Endothelial cell of umbilical vein (primary cell): ENCODE data around the gene RARRES1. TPM values are rescaled to one million over a fixed set of nuclear protein-coding genes. Genes with fewer than 3 reads are reported as not detected.
A peak's percentile ranks its signal among the peaks of the same experiment; 100 is the strongest.

ENCODE experiments used
- BruUV-seq: library from RNA; stranded (reverse); fragments of 400-500 nt; replicated peaks from 2 replicates; lab custom pipeline; 2021; lab: Mats Ljungman, UMichigan
- CTCF ChIA-PET: fragments of 300-600, 350-600 bp; sonication (Branson Sonifier 250); formaldehyde crosslinking; loops from one replicate; lab custom pipeline; 2021; ENCODE audit warnings: antibody characterized with exemption, inconsistent platforms; lab: Charles Lee
- POLR2A ChIA-PET: fragments of 300-600, 350-600 bp; sonication (Branson Sonifier 250); formaldehyde crosslinking; loops from one replicate; lab custom pipeline; 2021; ENCODE audit warnings: antibody characterized with exemption, inconsistent platforms; lab: Charles Lee
- DNase-seq: peaks from one replicate; pipeline ENCODE4 v3.0.0-alpha.2; 2011; ENCODE audit warnings: low read depth, low spot score
- FAIRE-seq: peaks from 2 replicates; lab custom pipeline; 2011; peaks lifted over from hg19 to GRCh38; lab: Jason Lieb, UNC
- H2AFZ ChIP-seq: 2 replicates; pipeline ENCODE4 v1.6.0; 2012; ENCODE audit warnings: low read depth, low read length, control low read depth, inconsistent platforms
- H3K27ac ChIP-seq: 2 replicates; pipeline ENCODE4 v1.5.1; 2011; ENCODE audit warnings: low read depth, mild to moderate bottlenecking, control low read depth, low read length, moderate library complexity; ENCODE audit not compliant: insufficient read depth
- H3K27me3 ChIP-seq, 2 experiments: 2 replicates each; pipeline versions ENCODE4 v1.6.0 to v1.6.1; 2011; ENCODE audit warnings: low read length in 2 of 2, mixed read lengths in 1 of 2; ENCODE audit not compliant: control insufficient read depth in 2 of 2, insufficient read depth in 2 of 2
- H3K36me3 ChIP-seq, 2 experiments: 2 replicates in 1 of 2; 3 replicates in 1 of 2; pipeline ENCODE4 v1.5.1; 2011; ENCODE audit warnings: low read length in 2 of 2, mild to moderate bottlenecking in 1 of 2, moderate library complexity in 1 of 2; ENCODE audit not compliant: control insufficient read depth in 2 of 2, insufficient read depth in 2 of 2; ENCODE audit errors: extremely low read depth in 1 of 2
- H3K4me1 ChIP-seq: 3 replicates; pipeline ENCODE4 v1.5.1; 2011; ENCODE audit warnings: mild to moderate bottlenecking, low read length; ENCODE audit not compliant: control insufficient read depth, insufficient read depth; ENCODE audit errors: extremely low read depth
- H3K4me2 ChIP-seq: 2 replicates; pipeline ENCODE4 v1.6.1; 2011; ENCODE audit warnings: low read length, control low read depth, mixed read lengths; ENCODE audit not compliant: insufficient read depth
- H3K4me3 ChIP-seq, 3 experiments: fragments of 200-600 bp in 1 of 3; sonication (generic), shearing (Covaris generic) in 1 of 3; replicated peaks in 1 of 3; 2 replicates each; pipeline ENCODE4 v1.5.1; 2011 to 2016; ENCODE audit warnings: control low read depth in 3 of 3, low read length in 3 of 3, mild to moderate bottlenecking in 2 of 3, inconsistent platforms in 1 of 3, low read depth in 1 of 3, moderate library complexity in 1 of 3; ENCODE audit not compliant: insufficient read depth in 1 of 3
- H3K79me2 ChIP-seq: 2 replicates; pipeline ENCODE4 v1.6.0; 2012; ENCODE audit warnings: low read length, inconsistent platforms; ENCODE audit not compliant: control insufficient read depth, insufficient read depth
- H3K9ac ChIP-seq: replicated peaks from 2 replicates; pipeline ENCODE3; 2011; ENCODE audit warnings: low read length, control low read depth; ENCODE audit not compliant: insufficient read depth; ENCODE audit errors: extremely low read depth
- H3K9me1 ChIP-seq: replicated peaks from 3 replicates; pipeline ENCODE4 v1.6.0; 2011; ENCODE audit warnings: mild to moderate bottlenecking, low read length; ENCODE audit not compliant: control insufficient read depth, insufficient read depth; ENCODE audit errors: extremely low read depth
- H3K9me3 ChIP-seq: replicated peaks from 2 replicates; pipeline ENCODE4 v1.5.1; 2012; ENCODE audit warnings: low read length, inconsistent platforms; ENCODE audit not compliant: control insufficient read depth, insufficient read depth
- H4K20me1 ChIP-seq: replicated peaks from 2 replicates; pipeline ENCODE3; 2011; ENCODE audit warnings: mild to moderate bottlenecking, low read length; ENCODE audit not compliant: control insufficient read depth, insufficient read depth; ENCODE audit errors: extremely low read depth
- CTCF ChIP-seq, 2 donors: IDR thresholded peaks; 1 replicate in 1 of 2; 2 replicates in 1 of 2; pipeline ENCODE4 v1.5.1; 2011; ENCODE audit warnings: low read length in 2 of 2, mild to moderate bottlenecking in 2 of 2, moderate library complexity in 2 of 2, control low read depth in 1 of 2, inconsistent platforms in 1 of 2, low read depth in 1 of 2; ENCODE audit not compliant: insufficient read depth in 1 of 2; ENCODE audit errors: extremely low read depth in 1 of 2
- EZH2 ChIP-seq: IDR thresholded peaks from 2 replicates; pipeline ENCODE4 v1.6.1; 2012; ENCODE audit warnings: borderline replicate concordance, low read depth, mild to moderate bottlenecking, moderate library complexity, low read length, inconsistent platforms; ENCODE audit not compliant: severe bottlenecking
- FOS ChIP-seq: IDR thresholded peaks from 2 replicates; pipeline ENCODE4 v1.6.1; 2011; ENCODE audit warnings: mild to moderate bottlenecking, low read length, moderate library complexity, borderline replicate concordance; ENCODE audit not compliant: insufficient read depth
- GATA2 ChIP-seq: IDR thresholded peaks from 2 replicates; pipeline ENCODE4 v1.7.0; 2011; ENCODE audit warnings: low read depth, mild to moderate bottlenecking, moderate library complexity, mixed read lengths, low read length; ENCODE audit not compliant: insufficient read length, insufficient read depth
- JUN ChIP-seq: IDR thresholded peaks from 2 replicates; pipeline ENCODE4 v1.6.1; 2011; ENCODE audit warnings: borderline replicate concordance, low read depth; ENCODE audit not compliant: insufficient read length, insufficient read depth
- MAX ChIP-seq: IDR thresholded peaks from 2 replicates; pipeline ENCODE4 v1.6.1; 2011; ENCODE audit not compliant: insufficient read depth, insufficient read length
- MYC ChIP-seq: IDR thresholded peaks from one replicate; pipeline ENCODE4 v1.6.1; 2011; ENCODE audit warnings: mild to moderate bottlenecking, low read depth, low read length
- POLR2A ChIP-seq: IDR thresholded peaks from 2 replicates; pipeline ENCODE4 v1.6.1; 2012; ENCODE audit warnings: low read depth, mild to moderate bottlenecking, control low read depth, low read length
- POLR2AphosphoS5 ChIP-seq: IDR thresholded peaks from 2 replicates; pipeline ENCODE4 v1.6.1; 2012; ENCODE audit warnings: low read depth, mild to moderate bottlenecking, control low read depth, low read length, moderate library complexity; ENCODE audit not compliant: insufficient read depth
- dilution Hi-C: fragments of 300-500 bp; cut with MboI; formaldehyde crosslinking; loops from one replicate; pipeline ENCODE4 v1.15.0; 2019; ENCODE audit warnings: low sequenced_read_pairs; ENCODE audit not compliant: extremely low pct_ligation_motif_present
- intact Hi-C: fragments of 100-400 bp; cut with micrococcal nuclease; formaldehyde crosslinking; loops from one replicate; pipeline ENCODE4 v1.10.0; 2022
- polyA plus RNA-seq, 4 experiments: library from polyadenylated mRNA; depleted of rRNA in 3 of 4; stranded (reverse) in 3 of 4; unstranded in 1 of 4; fragments of >200 nt; gene quantifications; 2 replicates each; pipeline versions ENCODE4 v1.2.1 to v1.2.3, GENCODE V29; 2011 to 2012; ENCODE audit warnings: missing spikeins in 1 of 4
- total RNA-seq: library from RNA; stranded (reverse); gene quantifications from 2 replicates; pipeline ENCODE4 v1.2.3, GENCODE V29; 2021

RARRES1 gene
- total and polyA plus RNA-seq, 2 donors (not counting 3 experiments of a cell fraction or from before 2014, with no cell fraction given): 0.98 to 1.5 TPM

GRCh38 chr3:158700559-158700958, 31.7 kb downstream of the RARRES1 start:
- Histone ChIP-seq H3K9me3 (no peaks in the 10 kb centered on the region), H3K4me2 (peak overlapping the region; percentile 74), H3K9ac (no peak overlapping the region), H3K9me1 (no peaks in the 10 kb centered on the region), H3K4me1 (peaks cover 57% of the 10 kb centered on the region), H3K27ac (peak overlapping the region; percentile 83), H3K79me2 (peaks cover 3% of the 10 kb centered on the region), H3K36me3 (no peaks in the 10 kb centered on the region), H2AFZ (no peak overlapping the region), H3K4me3 (no peak overlapping the region), H4K20me1 (no peaks in the 10 kb centered on the region), H3K27me3 (no peaks in the 10 kb centered on the region)
- intact Hi-C loops: loop anchor here (1.0 to 5.0 kb wide), 2 partner anchors 28 to 38 kb away; partner anchors contain the start of gene LXN
- CTCF ChIA-PET: interaction anchor here (1.1 to 4.2 kb wide), 8 partner anchors 12 to 67 kb away, joined by 3 to 36 read pairs (median 6); partner anchors contain the start of gene LXN
- peak; percentile 75 for FAIRE-seq
- dilution Hi-C loops: no loop called here
- TF ChIP-seq FOS (peak; percentile 21), JUN (no peak), POLR2A (no peak), GATA2 (peak; percentile 82), POLR2AphosphoS5 (peak; percentile 47)
- POLR2A ChIA-PET: interaction anchor here (1.3 to 1.4 kb wide), 2 partner anchors 18 to 27 kb away, joined by 3 to 4 read pairs; no protein-coding TSS in a partner anchor
- no TSS peak for BruUV-seq
- DNase-seq: peak; percentile 91

- H2AFZ ChIP-seq: no peak overlapping the region
- no peak overlapping the region for H3K9ac ChIP-seq
- peaks cover 3% of the 10 kb centered on the region for H3K79me2 ChIP-seq
- dilution Hi-C loops: no loop called here
- no peaks in the 10 kb centered on the region for H3K9me3 ChIP-seq
- peaks cover 33% of the 10 kb centered on the region for H3K4me1 ChIP-seq
- intact Hi-C loops: no loop called here
- no peaks in the 10 kb centered on the region for H3K9me1 ChIP-seq
- no peaks in the 10 kb centered on the region for H3K27me3 ChIP-seq
- BruUV-seq: no TSS peak
- H3K4me3 ChIP-seq: no peak overlapping the region
- TF ChIP-seq POLR2AphosphoS5 (no peak), MAX (no peak), FOS (no peak), POLR2A (no peak), MYC (no peak), EZH2 (no peak), GATA2 (no peak), JUN (no peak), CTCF (IDR thresholded peaks at IDR 0.05; ENCODE audit: extremely low read depth in 1 of 2, insufficient read depth in 1 of 2, low read depth in 1 of 2, low read length in 2 of 2) (no peak)
- CTCF ChIA-PET: interaction anchor here (0.7 to 4.0 kb wide), 5 partner anchors 9 to 93 kb away, joined by 3 to 27 read pairs (median 3); partner anchors contain the start of gene LXN
- POLR2A ChIA-PET: no interaction called here
- no peak for FAIRE-seq
- H3K4me2 ChIP-seq: no peak overlapping the region
- H4K20me1 ChIP-seq: no peaks in the 10 kb centered on the region
- no peak overlapping the region for H3K27ac ChIP-seq
- DNase-seq: peak; percentile 33
- H3K36me3 ChIP-seq: no peaks in the 10 kb centered on the region
Observed at GRCh38 chr3:158696618-158697017, 35.6 kb downstream of the RARRES1 start.
